ENCODE measurements around the gene TSC22D1. TPM values are rescaled to one million over a fixed set of nuclear protein-coding genes. Genes with fewer than 3 reads are reported as not detected.

The TSC22D1 gene
- total and polyA plus RNA-seq, 4 donors, result 21.0 to 43.5 (median 37.0) TPM

DNA sequence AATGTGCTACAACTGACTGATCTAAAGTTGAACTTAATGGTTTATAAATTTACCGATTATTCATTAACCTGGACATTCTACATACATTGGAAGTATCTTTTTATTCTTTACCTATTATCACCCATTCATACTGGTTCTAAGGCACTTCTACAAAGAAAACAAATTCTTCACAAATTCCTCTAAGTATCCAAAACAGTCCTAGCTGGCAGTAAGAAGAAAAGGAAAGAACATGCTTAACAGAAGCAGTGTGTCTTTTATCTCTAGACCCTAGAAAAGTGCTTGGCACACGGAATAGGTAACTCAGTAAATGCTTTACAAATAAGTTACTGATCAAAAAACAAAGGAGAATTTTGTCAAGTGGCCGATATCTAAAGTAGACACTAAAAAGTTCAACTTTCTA is 32.8 kb downstream of the TSC22D1 start:
- Histone ChIP-seq H3K27ac (ENCODE audit: low read depth in 1 of 2, low read length in 2 of 2) (no peak overlapping the region), H3K9ac (ENCODE audit: low read depth in 1 of 2, low read length in 2 of 2) (no peak overlapping the region), H3K9me3 (ENCODE audit: control insufficient read depth in 4 of 4, low read length in 3 of 4) (no peaks in the 10 kb centered on the region), H3K36me3 (ENCODE audit: control insufficient read depth in 4 of 4, insufficient read depth in 3 of 4, low read depth in 1 of 4, low read length in 3 of 4) (no peaks in the 10 kb centered on the region), H3K4me1 (ENCODE audit: control insufficient read depth in 4 of 4, insufficient read depth in 4 of 4, low read length in 3 of 4) (no peaks in the 10 kb centered on the region), H3K4me3 (ENCODE audit: low read depth in 1 of 3, low read length in 3 of 3) (no peak overlapping the region), H3K27me3 (ENCODE audit: control insufficient read depth in 4 of 4, insufficient read depth in 4 of 4, low read length in 3 of 4) (no peaks in the 10 kb centered on the region)
- TF ChIP-seq CTCF (IDR thresholded peaks at IDR 0.05; ENCODE audit: low read depth, low read length, missing input control) (no peak), NR2F2 (IDR thresholded peaks at IDR 0.05) (no peak), GABPA (IDR thresholded peaks at IDR 0.05 in 1 of 2, conservative IDR thresholded peaks at IDR 0.05 in 1 of 2) (no peak), FOXA1 (IDR thresholded peaks at IDR 0.05) (no peak), MAX (IDR thresholded peaks at IDR 0.05) (no peak), FOXA2 (IDR thresholded peaks at IDR 0.05) (no peak), RXRA (IDR thresholded peaks at IDR 0.05) (no peak), HNF4G (IDR thresholded peaks at IDR 0.05) (no peak), HNF4A (conservative IDR thresholded peaks at IDR 0.05) (no peak), SP1 (IDR thresholded peaks at IDR 0.05) (no peak)
- TF ChIP-seq, protein P1, sequence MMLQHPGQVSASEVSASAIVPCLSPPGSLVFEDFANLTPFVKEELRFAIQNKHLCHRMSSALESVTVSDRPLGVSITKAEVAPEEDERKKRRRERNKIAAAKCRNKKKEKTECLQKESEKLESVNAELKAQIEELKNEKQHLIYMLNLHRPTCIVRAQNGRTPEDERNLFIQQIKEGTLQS (IDR thresholded peaks at IDR 0.05), result no peak
- TF ChIP-seq, protein P2, sequence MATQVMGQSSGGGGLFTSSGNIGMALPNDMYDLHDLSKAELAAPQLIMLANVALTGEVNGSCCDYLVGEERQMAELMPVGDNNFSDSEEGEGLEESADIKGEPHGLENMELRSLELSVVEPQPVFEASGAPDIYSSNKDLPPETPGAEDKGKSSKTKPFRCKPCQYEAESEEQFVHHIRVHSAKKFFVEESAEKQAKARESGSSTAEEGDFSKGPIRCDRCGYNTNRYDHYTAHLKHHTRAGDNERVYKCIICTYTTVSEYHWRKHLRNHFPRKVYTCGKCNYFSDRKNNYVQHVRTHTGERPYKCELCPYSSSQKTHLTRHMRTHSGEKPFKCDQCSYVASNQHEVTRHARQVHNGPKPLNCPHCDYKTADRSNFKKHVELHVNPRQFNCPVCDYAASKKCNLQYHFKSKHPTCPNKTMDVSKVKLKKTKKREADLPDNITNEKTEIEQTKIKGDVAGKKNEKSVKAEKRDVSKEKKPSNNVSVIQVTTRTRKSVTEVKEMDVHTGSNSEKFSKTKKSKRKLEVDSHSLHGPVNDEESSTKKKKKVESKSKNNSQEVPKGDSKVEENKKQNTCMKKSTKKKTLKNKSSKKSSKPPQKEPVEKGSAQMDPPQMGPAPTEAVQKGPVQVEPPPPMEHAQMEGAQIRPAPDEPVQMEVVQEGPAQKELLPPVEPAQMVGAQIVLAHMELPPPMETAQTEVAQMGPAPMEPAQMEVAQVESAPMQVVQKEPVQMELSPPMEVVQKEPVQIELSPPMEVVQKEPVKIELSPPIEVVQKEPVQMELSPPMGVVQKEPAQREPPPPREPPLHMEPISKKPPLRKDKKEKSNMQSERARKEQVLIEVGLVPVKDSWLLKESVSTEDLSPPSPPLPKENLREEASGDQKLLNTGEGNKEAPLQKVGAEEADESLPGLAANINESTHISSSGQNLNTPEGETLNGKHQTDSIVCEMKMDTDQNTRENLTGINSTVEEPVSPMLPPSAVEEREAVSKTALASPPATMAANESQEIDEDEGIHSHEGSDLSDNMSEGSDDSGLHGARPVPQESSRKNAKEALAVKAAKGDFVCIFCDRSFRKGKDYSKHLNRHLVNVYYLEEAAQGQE (IDR thresholded peaks at IDR 0.05), result no peak
- 68% methylated on average over 3 of the region's 3 CpGs for WGBS
- no peak for DNase-seq (ENCODE audit: low spot score)

- no peaks in the 10 kb centered on the region for H3K4me1 ChIP-seq (ENCODE audit: control insufficient read depth in 4 of 4, insufficient read depth in 4 of 4, low read length in 3 of 4)
- H3K27ac ChIP-seq (ENCODE audit: low read depth in 1 of 2, low read length in 2 of 2), result no peak overlapping the region
- no peak overlapping the region for H3K9ac ChIP-seq (ENCODE audit: low read depth in 1 of 2, low read length in 2 of 2)
- no peaks in the 10 kb centered on the region for H3K36me3 ChIP-seq (ENCODE audit: control insufficient read depth in 4 of 4, insufficient read depth in 3 of 4, low read depth in 1 of 4, low read length in 3 of 4)
- no peaks in the 10 kb centered on the region for H3K9me3 ChIP-seq (ENCODE audit: control insufficient read depth in 4 of 4, low read length in 3 of 4)
- H3K4me3 ChIP-seq (ENCODE audit: low read depth in 1 of 3, low read length in 3 of 3), result no peak overlapping the region
- 39% methylated on average over 3 of the region's 3 CpGs for WGBS
- DNase-seq (ENCODE audit: low spot score), result no peak
- H3K27me3 ChIP-seq (ENCODE audit: control insufficient read depth in 4 of 4, insufficient read depth in 4 of 4, low read length in 3 of 4), result no peaks in the 10 kb centered on the region
- TF ChIP-seq EGR1 (IDR thresholded peaks at IDR 0.05; ENCODE audit: low read depth in 2 of 2) (no peak), RXRA (IDR thresholded peaks at IDR 0.05) (no peak), RAD21 (IDR thresholded peaks at IDR 0.05) (no peak), YY1 (IDR thresholded peaks at IDR 0.05) (no peak), FOXA2 (IDR thresholded peaks at IDR 0.05) (no peak), GABPA (IDR thresholded peaks at IDR 0.05 in 1 of 2, conservative IDR thresholded peaks at IDR 0.05 in 1 of 2) (no peak), HNF4A (conservative IDR thresholded peaks at IDR 0.05) (no peak), TAF1 (conservative IDR thresholded peaks at IDR 0.05) (no peak), CTCF (IDR thresholded peaks at IDR 0.05; ENCODE audit: low read depth, low read length, missing input control) (no peak), JUND (IDR thresholded peaks at IDR 0.05) (no peak), NR2F2 (IDR thresholded peaks at IDR 0.05) (no peak), FOXA1 (IDR thresholded peaks at IDR 0.05) (no peak), MAX (IDR thresholded peaks at IDR 0.05) (no peak), HNF4G (IDR thresholded peaks at IDR 0.05) (no peak)
- TF ChIP-seq, protein P3, sequence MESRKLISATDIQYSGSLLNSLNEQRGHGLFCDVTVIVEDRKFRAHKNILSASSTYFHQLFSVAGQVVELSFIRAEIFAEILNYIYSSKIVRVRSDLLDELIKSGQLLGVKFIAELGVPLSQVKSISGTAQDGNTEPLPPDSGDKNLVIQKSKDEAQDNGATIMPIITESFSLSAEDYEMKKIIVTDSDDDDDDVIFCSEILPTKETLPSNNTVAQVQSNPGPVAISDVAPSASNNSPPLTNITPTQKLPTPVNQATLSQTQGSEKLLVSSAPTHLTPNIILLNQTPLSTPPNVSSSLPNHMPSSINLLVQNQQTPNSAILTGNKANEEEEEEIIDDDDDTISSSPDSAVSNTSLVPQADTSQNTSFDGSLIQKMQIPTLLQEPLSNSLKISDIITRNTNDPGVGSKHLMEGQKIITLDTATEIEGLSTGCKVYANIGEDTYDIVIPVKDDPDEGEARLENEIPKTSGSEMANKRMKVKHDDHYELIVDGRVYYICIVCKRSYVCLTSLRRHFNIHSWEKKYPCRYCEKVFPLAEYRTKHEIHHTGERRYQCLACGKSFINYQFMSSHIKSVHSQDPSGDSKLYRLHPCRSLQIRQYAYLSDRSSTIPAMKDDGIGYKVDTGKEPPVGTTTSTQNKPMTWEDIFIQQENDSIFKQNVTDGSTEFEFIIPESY (IDR thresholded peaks at IDR 0.05), result no peak
- TF ChIP-seq, protein P2 (IDR thresholded peaks at IDR 0.05), result no peak
These were observed 33.8 kb downstream of the TSC22D1 start for GRCh38 chr13:44542361-44542760.
